H1 (cell line): ENCODE measurements around the gene RGL1. TPM values are rescaled to one million over a fixed set of nuclear protein-coding genes. Genes with fewer than 3 reads are reported as not detected.

ENCODE experiments used
- CHD2 ChIP-seq: IDR thresholded peaks from 2 replicates; pipeline ENCODE4 v1.6.1; 2012; ENCODE audit warnings: low read length, improper control_type of control experiment
- SUZ12 ChIP-seq: fragments of 200-600 bp; sonication (generic); IDR thresholded peaks from 2 replicates; pipeline ENCODE4 v1.6.1; 2012; ENCODE audit warnings: mild to moderate bottlenecking, inconsistent platforms, low read length, moderate library complexity, mixed read lengths
- TAF7 ChIP-seq: optimal IDR thresholded peaks from 2 replicates; pipeline ENCODE3; 2011; ENCODE audit warnings: low read depth, mild to moderate bottlenecking, inconsistent platforms, low read length, moderate library complexity, borderline replicate concordance
- polyA plus RNA-seq, 7 experiments: library from polyadenylated mRNA; depleted of rRNA in 3 of 7; stranded (reverse) in 5 of 7; unstranded in 2 of 7; fragments of >200 nt in 5 of 7; fragments of 200-250 nt in 2 of 7; gene quantifications; 1 replicate in 5 of 7; 2 replicates in 1 of 7; 4 replicates in 1 of 7; pipeline versions ENCODE4 v1.2.1 to v1.2.3, GENCODE V29; 2011 to 2013; ENCODE audit warnings: missing spikeins in 2 of 7, mixed read lengths in 2 of 7
- total RNA-seq: library from RNA; stranded (reverse); fragmentation: NEBNext Ultra II Directional; extraction: Animal tissue kit (Norgen Biotek cat#: 25700); gene quantifications from 2 replicates; pipeline ENCODE4 v1.2.1, GENCODE V29; 2021

RGL1 gene
- total and polyA plus RNA-seq, 2 of the 8 experiments (the other 6 are each of a cell fraction or from before 2014, with no cell fraction given) = 0.98 to 2.4 TPM

GRCh38 chr1:183807549-183808168 is 2.7 kb downstream of the RGL1 start (continued):
- no peak for TF ChIP-seq TAF7
- TF ChIP-seq CHD2 = no peak
- no peak for TF ChIP-seq SUZ12
